ENCODE measurements around the gene SORL1-AS1.

SORL1-AS1 gene

GRCh38 chr11:121461843-121462242, 9.1 kb upstream of the SORL1-AS1 start:
- peaks cover 96% of the 10 kb centered on the region for H3K4me1 Mint-ChIP-seq (ENCODE audit: low read depth)
- ATAC-seq = no peak
- ChIA-PET POLR2A (interaction anchor here (0.9 to 10.3 kb wide), 2 partner anchors 11 to 20 kb away, joined by 3 to 156 read pairs; partner anchors contain the start of genes SORL1 and SORL1-AS1), CTCF (interaction anchor here (1.0 to 7.9 kb wide), 6 partner anchors 11 to 140 kb away, joined by 3 to 90 read pairs (median 4); partner anchors contain the start of genes SORL1 and SORL1-AS1)
- H3K4me3 Mint-ChIP-seq = no peak overlapping the region
- no peaks in the 10 kb centered on the region for H3K27me3 Mint-ChIP-seq (ENCODE audit: low read depth)
- peak overlapping the region; percentile 93 for H3K27ac Mint-ChIP-seq
- no peak for DNase-seq
- no peaks in the 10 kb centered on the region for H3K9me3 Mint-ChIP-seq (ENCODE audit: insufficient read depth)
- peaks cover 44% of the 10 kb centered on the region for H3K36me3 Mint-ChIP-seq (ENCODE audit: low read depth)

- no peak overlapping the region for H3K4me3 Mint-ChIP-seq
- H3K36me3 Mint-ChIP-seq (ENCODE audit: low read depth) = peaks cover 51% of the 10 kb centered on the region
- H3K9me3 Mint-ChIP-seq (ENCODE audit: insufficient read depth) = no peaks in the 10 kb centered on the region
Measured at GRCh38 chr11:121460941-121461514, 8.3 kb upstream of the SORL1-AS1 start.

GRCh38 chr11:121459413-121460017, 6.7 kb upstream of the SORL1-AS1 start:
- H3K27me3 Mint-ChIP-seq (ENCODE audit: low read depth) = no peaks in the 10 kb centered on the region
- H3K9me3 Mint-ChIP-seq (ENCODE audit: insufficient read depth) = no peaks in the 10 kb centered on the region
- POLR2A ChIA-PET = interaction anchor here (0.7 to 10.3 kb wide), 4 partner anchors 8 to 22 kb away, joined by 3 to 156 read pairs (median 4); partner anchors contain the start of genes SORL1 and SORL1-AS1
- peak; percentile 16 for ATAC-seq
- no peak for DNase-seq
- peak overlapping the region; percentile 24 for H3K4me3 Mint-ChIP-seq
- peak overlapping the region; percentile 75 for H3K27ac Mint-ChIP-seq
- peaks cover 95% of the 10 kb centered on the region for H3K4me1 Mint-ChIP-seq (ENCODE audit: low read depth)
- H3K36me3 Mint-ChIP-seq (ENCODE audit: low read depth) = peaks cover 59% of the 10 kb centered on the region
- CTCF ChIA-PET = interaction anchor here (1.2 kb wide), 1 partner anchor 8 kb away, joined by 5 read pairs; no protein-coding TSS in a partner anchor

More at GRCh38 chr11:121460941-121461514, 8.3 kb upstream of the SORL1-AS1 start:
- peak overlapping the region; percentile 93 for H3K27ac Mint-ChIP-seq
- H3K27me3 Mint-ChIP-seq (ENCODE audit: low read depth) = no peaks in the 10 kb centered on the region
- ChIA-PET POLR2A (interaction anchor here (0.6 to 10.3 kb wide), 3 partner anchors 10 to 116 kb away, joined by 3 to 156 read pairs (median 3); partner anchors contain the start of genes SORL1 and SORL1-AS1), CTCF (interaction anchor here (1.0 to 7.9 kb wide), 3 partner anchors 10 to 130 kb away, joined by 3 to 90 read pairs (median 5); partner anchors contain the start of genes SORL1 and SORL1-AS1)
- ATAC-seq (no peak), DNase-seq (no peak)
- peaks cover 97% of the 10 kb centered on the region for H3K4me1 Mint-ChIP-seq (ENCODE audit: low read depth)

GRCh38 chr11:121458551-121458950, 5.8 kb upstream of the SORL1-AS1 start:
- no peak overlapping the region for H3K4me3 Mint-ChIP-seq
- H3K36me3 Mint-ChIP-seq (ENCODE audit: low read depth) = peaks cover 66% of the 10 kb centered on the region
- ATAC-seq (no peak), DNase-seq (no peak)
- H3K27ac Mint-ChIP-seq = peak overlapping the region; percentile 75
- CTCF ChIA-PET = no interaction called here
- POLR2A ChIA-PET = no interaction called here
- no peaks in the 10 kb centered on the region for H3K9me3 Mint-ChIP-seq (ENCODE audit: insufficient read depth)
- no peaks in the 10 kb centered on the region for H3K27me3 Mint-ChIP-seq (ENCODE audit: low read depth)
- peaks cover 95% of the 10 kb centered on the region for H3K4me1 Mint-ChIP-seq (ENCODE audit: low read depth)

GRCh38 chr11:121456816-121457431, 4.2 kb upstream of the SORL1-AS1 start:
- H3K4me1 Mint-ChIP-seq (ENCODE audit: low read depth) = peaks cover 86% of the 10 kb centered on the region
- H3K4me3 Mint-ChIP-seq = no peak overlapping the region
- no peaks in the 10 kb centered on the region for H3K27me3 Mint-ChIP-seq (ENCODE audit: low read depth)
- H3K36me3 Mint-ChIP-seq (ENCODE audit: low read depth) = peaks cover 68% of the 10 kb centered on the region
- DNase-seq (no peak), ATAC-seq (no peak)
- peak overlapping the region; percentile 64 for H3K27ac Mint-ChIP-seq
- ChIA-PET POLR2A (interaction anchor here (1.0 to 1.5 kb wide), 2 partner anchors 25 to 125 kb away, joined by 3 to 5 read pairs; no protein-coding TSS in a partner anchor), CTCF (interaction anchor here (1.1 to 3.0 kb wide), 3 partner anchors 10 to 39 kb away, joined by 3 to 13 read pairs (median 3); no protein-coding TSS in a partner anchor)
- H3K9me3 Mint-ChIP-seq (ENCODE audit: insufficient read depth) = no peaks in the 10 kb centered on the region

GRCh38 chr11:121456151-121456550, 3.4 kb upstream of the SORL1-AS1 start:
- H3K27ac Mint-ChIP-seq = peak overlapping the region; percentile 73
- H3K4me3 Mint-ChIP-seq = peak overlapping the region; percentile 41
- no peaks in the 10 kb centered on the region for H3K27me3 Mint-ChIP-seq (ENCODE audit: low read depth)
- POLR2A ChIA-PET = interaction anchor here (1.5 kb wide), 1 partner anchor 25 kb away, joined by 5 read pairs; no protein-coding TSS in a partner anchor
- no peaks in the 10 kb centered on the region for H3K9me3 Mint-ChIP-seq (ENCODE audit: insufficient read depth)
- DNase-seq (no peak), ATAC-seq (no peak)
- peaks cover 83% of the 10 kb centered on the region for H3K4me1 Mint-ChIP-seq (ENCODE audit: low read depth)
- H3K36me3 Mint-ChIP-seq (ENCODE audit: low read depth) = peaks cover 69% of the 10 kb centered on the region
- CTCF ChIA-PET = interaction anchor here (1.1 to 3.0 kb wide), 3 partner anchors 11 to 39 kb away, joined by 3 to 13 read pairs (median 3); no protein-coding TSS in a partner anchor

GRCh38 chr11:121455115-121455514, 2.3 kb upstream of the SORL1-AS1 start:
- Mint-ChIP-seq H3K9me3 (ENCODE audit: insufficient read depth) (no peaks in the 10 kb centered on the region), H3K36me3 (ENCODE audit: low read depth) (peaks cover 65% of the 10 kb centered on the region), H3K27ac (peak overlapping the region; percentile 82), H3K27me3 (ENCODE audit: low read depth) (no peaks in the 10 kb centered on the region), H3K4me3 (peak overlapping the region; percentile 85), H3K4me1 (ENCODE audit: low read depth) (peaks cover 85% of the 10 kb centered on the region)
- DNase-seq (no peak), ATAC-seq (no peak)
- ChIA-PET POLR2A (interaction anchor here (1.2 kb wide), 1 partner anchor 10 kb away, joined by 4 read pairs; no protein-coding TSS in a partner anchor), CTCF (interaction anchor here (1.3 to 3.0 kb wide), 2 partner anchors 9 to 12 kb away, joined by 4 to 13 read pairs; no protein-coding TSS in a partner anchor)

- POLR2A ChIA-PET = interaction anchor here (0.7 to 1.2 kb wide), 3 partner anchors 8 to 82 kb away, joined by 3 to 5 read pairs (median 4); no protein-coding TSS in a partner anchor
- ATAC-seq = no peak
- H3K36me3 Mint-ChIP-seq (ENCODE audit: low read depth) = peaks cover 54% of the 10 kb centered on the region
Measured at GRCh38 chr11:121453589-121454299, 977 bp upstream of the SORL1-AS1 start.

GRCh38 chr11:121451986-121452608, 670 bp downstream of the SORL1-AS1 start, which contains the start of gene SORL1:
SORL1 (plus strand) TSS chr11:121452314; CDS start chr11:121452332, 18 bp downstream.
- Mint-ChIP-seq H3K4me3 (peak within 1 kb of the TSS; percentile 85), H3K27me3 (ENCODE audit: low read depth) (no peaks in the 10 kb centered on the region), H3K4me1 (ENCODE audit: low read depth) (peaks cover 86% of the 10 kb centered on the region), H3K9me3 (ENCODE audit: insufficient read depth) (no peaks in the 10 kb centered on the region), H3K36me3 (ENCODE audit: low read depth) (peaks cover 56% of the 10 kb centered on the region), H3K27ac (peak within 1 kb of the TSS; percentile 97)
- POLR2A ChIA-PET = interaction anchor here (0.7 to 4.9 kb wide), 12 partner anchors 12 to 160 kb away, joined by 3 to 156 read pairs (median 4); partner anchors contain the start of gene SC5D
- ATAC-seq (peak; percentile 74), DNase-seq (peak; percentile 79)
- CTCF ChIA-PET = interaction anchor here (0.6 to 4.9 kb wide), 13 partner anchors 13 to 157 kb away, joined by 3 to 90 read pairs (median 3); no protein-coding TSS in a partner anchor

More at GRCh38 chr11:121453589-121454299, 977 bp upstream of the SORL1-AS1 start:
- Mint-ChIP-seq H3K27ac (peak overlapping the region; percentile 82), H3K9me3 (ENCODE audit: insufficient read depth) (no peaks in the 10 kb centered on the region), H3K4me3 (peak overlapping the region; percentile 85), H3K4me1 (ENCODE audit: low read depth) (peaks cover 85% of the 10 kb centered on the region), H3K27me3 (ENCODE audit: low read depth) (no peaks in the 10 kb centered on the region)
- no peak for DNase-seq
- CTCF ChIA-PET = interaction anchor here (0.9 to 1.3 kb wide), 3 partner anchors 11 to 128 kb away, joined by 3 to 4 read pairs (median 3); no protein-coding TSS in a partner anchor
